CD4-positive, CD25-positive, alpha-beta regulatory T cell (primary cell): ENCODE data around the gene CTNNAL1. TPM values are rescaled to one million over a fixed set of nuclear protein-coding genes. Genes with fewer than 3 reads are reported as not detected.

Source experiments
- ATAC-seq, 2 donors: fragments of 150-1000 bp; cut with Tn5 transposase; one replicate each; pipeline ENCODE4 v1.10.0; 2021; ENCODE audit warnings: low read depth in 2 of 2, moderate number of reproducible peaks in 2 of 2, moderate library complexity in 1 of 2
- DNase-seq, 3 donors: peaks; one replicate each; pipeline versions ENCODE4 v3.0.0 to v3.0.0-alpha.2; 2012 to 2022; ENCODE audit warnings: mixed read lengths in 1 of 3
- H3K27ac ChIP-seq: one replicate; pipeline ENCODE4 v1.7.0; 2013; ENCODE audit warnings: mild to moderate bottlenecking, low read length; ENCODE audit not compliant: insufficient read depth, poor library complexity, severe bottlenecking
- H3K27me3 ChIP-seq: one replicate; pipeline ENCODE4 v1.7.0; 2013; ENCODE audit warnings: low read length; ENCODE audit not compliant: control insufficient read depth, insufficient read depth
- H3K36me3 ChIP-seq: one replicate; pipeline ENCODE4 v1.7.0; 2013; ENCODE audit warnings: mild to moderate bottlenecking, low read length, moderate library complexity; ENCODE audit not compliant: control insufficient read depth, insufficient read depth
- H3K4me1 ChIP-seq: 2 replicates; pipeline ENCODE4 v1.7.0; 2013; ENCODE audit warnings: mild to moderate bottlenecking, low read length; ENCODE audit not compliant: insufficient read depth, control insufficient read depth, poor library complexity, severe bottlenecking
- H3K4me3 ChIP-seq: one replicate; pipeline ENCODE4 v1.7.0; 2013; ENCODE audit warnings: low read depth, mild to moderate bottlenecking, low read length, moderate library complexity
- H3K9me3 ChIP-seq, 2 experiments: 1 replicate in 1 of 2; 2 replicates in 1 of 2; pipeline ENCODE4 v1.7.0; 2013; ENCODE audit warnings: low read length in 2 of 2, mild to moderate bottlenecking in 1 of 2, moderate library complexity in 1 of 2; ENCODE audit not compliant: control insufficient read depth in 2 of 2
- H3K27ac Mint-ChIP-seq, 3 donors: one replicate each; pipeline ENCODE4 v1.8.0; 2020 to 2022; ENCODE audit warnings: mild to moderate bottlenecking in 3 of 3, mixed read lengths in 3 of 3, moderate library complexity in 2 of 3
- H3K27me3 Mint-ChIP-seq: one replicate; pipeline ENCODE4 v1.8.0; 2022; ENCODE audit warnings: mild to moderate bottlenecking, mixed read lengths
- H3K36me3 Mint-ChIP-seq: one replicate; pipeline ENCODE4 v1.8.0; 2020; ENCODE audit warnings: mixed read lengths
- H3K4me1 Mint-ChIP-seq, 4 donors: one replicate each; pipeline ENCODE4 v1.8.0; 2020 to 2022; ENCODE audit warnings: mixed read lengths in 4 of 4, mild to moderate bottlenecking in 1 of 4
- H3K4me3 Mint-ChIP-seq, 4 donors: one replicate each; pipeline ENCODE4 v1.8.0; 2020 to 2022; ENCODE audit warnings: mild to moderate bottlenecking in 4 of 4, mixed read lengths in 4 of 4, moderate library complexity in 3 of 4
- H3K9me3 Mint-ChIP-seq, 7 donors: one replicate each; pipeline ENCODE4 v1.8.0; 2020 to 2022; ENCODE audit warnings: mixed read lengths in 7 of 7, mild to moderate bottlenecking in 3 of 7, moderate library complexity in 2 of 7
- polyA plus RNA-seq, 4 donors: library from polyadenylated mRNA; unstranded; fragments of 300-500 nt; fragmentation: Illumina TruSeq; gene quantifications; one replicate each; pipeline ENCODE4 v1.2.3, GENCODE V29; 2021
- total RNA-seq: library from RNA; stranded (reverse); gene quantifications from one replicate; pipeline ENCODE4 v1.2.3, GENCODE V29; 2022

Gene CTNNAL1
- total and polyA plus RNA-seq, 5 donors from 2014 or later: 2.2 to 10.6 (median 7.4) TPM

- Histone ChIP-seq H3K27ac (no peak overlapping the region), H3K4me1 (no peaks in the 10 kb centered on the region), H3K36me3 (peaks cover 91% of the 10 kb centered on the region), H3K4me3 (no peak overlapping the region), H3K27me3 (no peaks in the 10 kb centered on the region), H3K9me3 (no peaks in the 10 kb centered on the region)
- Mint-ChIP-seq H3K4me3 (no peak overlapping the region), H3K27ac (peak overlapping the region in 1 of 3 donors; percentile 32), H3K9me3 (peaks cover 0 to 2% (median 0%) of the 10 kb centered on the region in 7 donors), H3K36me3 (peaks cover 75% of the 10 kb centered on the region), H3K27me3 (no peaks in the 10 kb centered on the region), H3K4me1 (peaks cover 0 to 15% (median 10%) of the 10 kb centered on the region in 4 donors)
- no peak for ATAC-seq
- no peak for DNase-seq
Measured at GRCh38 chr9:109048822-109049221, 35.5 kb upstream of the CTNNAL1 start.

- Mint-ChIP-seq H3K4me1 (peaks cover 0 to 10% (median 10%) of the 10 kb centered on the region in 4 donors), H3K4me3 (no peak overlapping the region), H3K27me3 (no peaks in the 10 kb centered on the region), H3K36me3 (peaks cover 74% of the 10 kb centered on the region), H3K27ac (peak overlapping the region in 1 of 3 donors; percentile 0), H3K9me3 (peaks cover 0 to 2% (median 0%) of the 10 kb centered on the region in 7 donors)
- Histone ChIP-seq H3K36me3 (peaks cover 91% of the 10 kb centered on the region), H3K4me1 (no peaks in the 10 kb centered on the region), H3K4me3 (no peak overlapping the region), H3K27me3 (no peaks in the 10 kb centered on the region), H3K9me3 (no peaks in the 10 kb centered on the region), H3K27ac (no peak overlapping the region)
- no peak for DNase-seq
- no peak for ATAC-seq
Measured at GRCh38 chr9:109047259-109047658, 34.0 kb upstream of the CTNNAL1 start.

- ATAC-seq: no peak
- H3K36me3 Mint-ChIP-seq: peaks cover 68% of the 10 kb centered on the region
- Histone ChIP-seq H3K9me3 (no peaks in the 10 kb centered on the region), H3K4me1 (no peaks in the 10 kb centered on the region), H3K27me3 (no peaks in the 10 kb centered on the region), H3K4me3 (no peak overlapping the region), H3K36me3 (peaks cover 91% of the 10 kb centered on the region), H3K27ac (no peak overlapping the region)
- H3K27me3 Mint-ChIP-seq: no peaks in the 10 kb centered on the region
- DNase-seq: peak in 1 of 3 donors; percentile 14
- peaks cover 0 to 2% (median 0%) of the 10 kb centered on the region in 7 donors for H3K9me3 Mint-ChIP-seq
- peaks cover 0 to 10% (median 10%) of the 10 kb centered on the region in 4 donors for H3K4me1 Mint-ChIP-seq
- H3K27ac Mint-ChIP-seq: peak overlapping the region in 1 of 3 donors; percentile 14
- H3K4me3 Mint-ChIP-seq: no peak overlapping the region
Measured at GRCh38 chr9:109046346-109046745, 33.0 kb upstream of the CTNNAL1 start.

GRCh38 chr9:109043578-109043977 lies 30.3 kb upstream of the CTNNAL1 start:
- Mint-ChIP-seq H3K27ac (no peak overlapping the region), H3K4me3 (peak overlapping the region in 1 of 4 donors; percentile 68), H3K36me3 (peaks cover 69% of the 10 kb centered on the region), H3K27me3 (no peaks in the 10 kb centered on the region), H3K9me3 (peaks cover 0 to 2% (median 0%) of the 10 kb centered on the region in 7 donors), H3K4me1 (peaks cover 5 to 16% (median 13%) of the 10 kb centered on the region in 4 donors)
- no peak for DNase-seq
- H3K27me3 ChIP-seq: no peaks in the 10 kb centered on the region
- H3K9me3 ChIP-seq: no peaks in the 10 kb centered on the region
- no peak for ATAC-seq
- no peaks in the 10 kb centered on the region for H3K4me1 ChIP-seq
- peaks cover 79% of the 10 kb centered on the region for H3K36me3 ChIP-seq
- no peak overlapping the region for H3K27ac ChIP-seq
- H3K4me3 ChIP-seq: no peak overlapping the region

GRCh38 chr9:109040571-109040970 lies 27.3 kb upstream of the CTNNAL1 start:
- H3K4me1 Mint-ChIP-seq: peaks cover 0 to 21% (median 7%) of the 10 kb centered on the region in 4 donors
- H3K27me3 ChIP-seq: no peaks in the 10 kb centered on the region
- H3K4me1 ChIP-seq: no peaks in the 10 kb centered on the region
- DNase-seq: no peak
- no peak overlapping the region for H3K4me3 ChIP-seq
- no peak overlapping the region for H3K4me3 Mint-ChIP-seq
- H3K27me3 Mint-ChIP-seq: no peaks in the 10 kb centered on the region
- H3K27ac ChIP-seq: no peak overlapping the region
- H3K36me3 Mint-ChIP-seq: peaks cover 62% of the 10 kb centered on the region
- no peak overlapping the region for H3K27ac Mint-ChIP-seq
- peaks cover 76% of the 10 kb centered on the region for H3K36me3 ChIP-seq
- H3K9me3 ChIP-seq: no peaks in the 10 kb centered on the region
- ATAC-seq: no peak
- peaks cover 0 to 2% (median 0%) of the 10 kb centered on the region in 7 donors for H3K9me3 Mint-ChIP-seq

- peaks cover 0 to 21% (median 7%) of the 10 kb centered on the region in 4 donors for H3K4me1 Mint-ChIP-seq
- H3K9me3 Mint-ChIP-seq: peaks cover 0 to 2% (median 0%) of the 10 kb centered on the region in 7 donors
- Histone ChIP-seq H3K27ac (no peak overlapping the region), H3K9me3 (no peaks in the 10 kb centered on the region), H3K27me3 (no peaks in the 10 kb centered on the region), H3K4me1 (no peaks in the 10 kb centered on the region), H3K4me3 (no peak overlapping the region), H3K36me3 (peaks cover 75% of the 10 kb centered on the region)
- peak overlapping the region in 2 of 3 donors; percentile 11 to 55 for H3K27ac Mint-ChIP-seq
- ATAC-seq: no peak
- no peak for DNase-seq
- no peak overlapping the region for H3K4me3 Mint-ChIP-seq
- H3K36me3 Mint-ChIP-seq: peaks cover 57% of the 10 kb centered on the region
- no peaks in the 10 kb centered on the region for H3K27me3 Mint-ChIP-seq
Measured at GRCh38 chr9:109039539-109039938, 26.2 kb upstream of the CTNNAL1 start.

- Histone ChIP-seq H3K4me3 (no peak overlapping the region), H3K27me3 (no peaks in the 10 kb centered on the region), H3K36me3 (peaks cover 75% of the 10 kb centered on the region), H3K9me3 (no peaks in the 10 kb centered on the region), H3K27ac (no peak overlapping the region), H3K4me1 (no peaks in the 10 kb centered on the region)
- Mint-ChIP-seq H3K36me3 (peaks cover 53% of the 10 kb centered on the region), H3K4me3 (no peak overlapping the region), H3K9me3 (peaks cover 0 to 1% (median 0%) of the 10 kb centered on the region in 7 donors), H3K4me1 (peaks cover 2 to 26% (median 9%) of the 10 kb centered on the region in 4 donors), H3K27ac (peak overlapping the region in 1 of 3 donors; percentile 71), H3K27me3 (no peaks in the 10 kb centered on the region)
- DNase-seq (no peak), ATAC-seq (no peak)
Measured at GRCh38 chr9:109037946-109038715, 24.8 kb upstream of the CTNNAL1 start.
